SW 1271 (cell line): ENCODE data around the gene PIN1.
"Not testable (repeated sequence)": the region's sequence is repeated elsewhere in the genome, so short reads cannot be mapped to it uniquely, and the experiment has no call there.

ENCODE experiments used
- DNase-seq, 2 experiments: peaks; one replicate each; lab custom pipeline; 2025; lab: John Stamatoyannopoulos, UW

The PIN1 gene

DNA sequence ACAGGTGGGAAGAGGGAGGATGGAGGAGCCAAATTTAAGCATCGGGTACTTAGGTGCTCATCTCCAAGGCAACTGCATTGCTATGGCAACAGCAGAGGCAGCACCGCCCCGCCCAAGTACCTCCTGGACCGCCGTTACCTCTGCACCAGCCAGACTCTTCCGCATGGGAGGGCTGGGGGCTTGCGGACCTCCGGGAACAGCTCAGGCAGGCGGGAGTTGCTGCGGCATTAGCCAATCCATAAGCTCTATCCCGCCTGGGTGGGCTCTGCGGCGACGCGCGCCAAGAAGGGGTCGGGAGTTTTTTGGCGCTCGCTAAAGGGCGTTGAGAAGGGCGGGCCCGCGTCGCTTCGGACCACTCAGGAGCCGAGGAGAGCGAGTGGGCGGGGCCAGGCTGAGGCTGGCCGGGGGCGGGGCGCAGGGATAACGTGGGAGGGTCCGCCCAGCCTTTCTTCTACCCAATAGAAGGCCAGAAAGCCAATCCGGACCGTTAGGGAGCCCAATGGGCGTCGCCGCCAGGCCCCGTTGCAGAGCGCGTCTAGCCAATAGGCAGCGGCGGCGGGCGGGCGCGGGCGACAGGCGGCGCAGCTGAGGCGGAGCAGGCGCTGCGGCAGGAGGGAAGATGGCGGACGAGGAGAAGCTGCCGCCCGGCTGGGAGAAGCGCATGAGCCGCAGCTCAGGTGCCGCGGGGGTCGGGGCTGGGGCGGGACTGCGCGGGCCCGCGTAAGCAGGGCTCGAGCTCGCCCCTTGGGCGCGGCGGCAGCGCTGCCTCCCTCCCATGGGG, at the start of gene PIN1:
Gene PIN1, plus strand, starts transcription at position 593 of the 781 bp plus-strand sequence. Its CDS starts 27 bp downstream, at position 620.
- peak; percentile 90 to 98 for DNase-seq

DNA sequence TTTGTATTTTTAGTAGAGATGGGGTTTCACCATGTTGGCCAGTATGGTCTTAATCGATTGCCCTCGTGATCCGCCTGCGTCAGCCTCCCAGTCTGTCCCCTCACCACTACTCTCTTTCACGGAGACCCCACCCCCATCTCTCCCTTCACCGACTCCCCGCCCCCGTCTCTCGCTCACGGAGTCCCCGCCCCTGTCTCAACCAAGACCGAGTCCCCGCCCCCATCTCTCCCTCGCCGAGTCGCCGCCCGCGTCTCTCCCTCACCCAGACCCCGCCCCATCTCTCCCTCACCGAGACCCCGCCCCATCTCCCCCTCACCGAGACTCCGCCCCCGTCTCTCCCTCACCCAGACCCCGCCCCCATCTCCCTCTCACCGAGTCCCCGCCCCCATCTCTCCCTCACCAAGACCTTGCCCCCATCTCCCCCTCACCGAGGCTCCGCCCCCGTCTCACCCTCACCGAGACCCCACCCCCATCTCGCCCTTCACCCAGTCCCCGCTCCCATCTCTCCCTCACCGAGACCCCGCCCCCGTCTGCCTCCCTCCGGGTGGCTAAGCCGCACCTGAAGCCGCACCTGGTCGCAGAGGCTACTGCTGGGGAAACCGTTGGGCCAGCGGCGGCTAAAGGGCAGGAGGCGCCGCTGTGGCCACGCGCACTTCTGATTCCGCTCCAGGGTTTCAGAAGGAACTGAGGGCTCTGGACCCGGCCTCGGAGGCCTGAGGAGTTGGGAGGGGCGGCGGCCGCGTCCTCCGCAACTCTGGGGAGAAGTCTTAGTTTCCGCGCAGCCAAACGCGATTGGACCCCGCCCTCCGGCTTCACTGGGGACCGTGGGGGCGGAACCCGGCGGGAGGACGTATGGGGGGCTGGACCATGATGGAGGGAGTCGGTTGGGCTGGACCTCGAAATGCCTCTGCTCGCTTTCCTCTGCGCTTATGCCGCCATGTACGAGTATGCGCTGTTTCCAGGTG, 49.5 kb upstream of the PIN1 start:
- peak; percentile 76 to 91 for DNase-seq

DNA sequence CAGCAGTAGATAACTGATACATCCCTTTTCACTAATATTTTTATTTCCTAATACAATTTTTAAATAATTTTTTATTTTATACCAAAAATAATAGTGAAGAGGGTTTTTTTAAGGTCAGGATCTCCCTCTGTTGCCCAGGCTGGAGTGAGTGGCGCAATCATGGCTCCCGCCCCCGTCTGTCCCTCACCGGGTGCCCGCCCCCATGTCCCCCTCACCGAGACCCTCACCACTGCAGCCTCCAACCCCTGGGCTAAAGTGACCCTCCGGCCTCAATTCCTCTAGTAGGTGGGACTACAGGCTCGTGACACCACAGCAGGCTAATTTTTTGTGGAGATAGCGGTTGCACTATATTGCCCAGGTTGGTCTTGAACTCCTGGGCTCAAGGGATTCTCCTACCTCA, 48.8 kb upstream of the PIN1 start:
- no peak for DNase-seq

DNA sequence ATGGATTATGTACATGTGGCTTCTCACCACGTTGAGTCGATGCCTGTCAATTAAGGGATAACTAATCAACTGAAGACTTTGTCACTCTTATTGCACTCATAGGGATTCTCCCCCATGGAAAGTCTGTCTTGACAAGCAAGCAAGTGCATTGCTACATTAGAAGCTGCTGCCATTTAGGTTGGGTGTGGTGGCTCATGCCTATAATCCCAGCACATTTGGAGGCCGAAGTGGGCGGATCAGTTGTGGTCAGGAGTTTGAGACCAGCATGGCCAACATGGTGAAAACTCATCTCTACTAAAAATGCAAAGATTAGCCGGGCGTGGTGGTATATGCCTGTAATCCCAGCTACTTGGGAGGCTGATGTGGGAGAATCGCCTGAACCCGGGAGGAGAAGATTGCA, 48.3 kb upstream of the PIN1 start:
- DNase-seq: no peak

DNA sequence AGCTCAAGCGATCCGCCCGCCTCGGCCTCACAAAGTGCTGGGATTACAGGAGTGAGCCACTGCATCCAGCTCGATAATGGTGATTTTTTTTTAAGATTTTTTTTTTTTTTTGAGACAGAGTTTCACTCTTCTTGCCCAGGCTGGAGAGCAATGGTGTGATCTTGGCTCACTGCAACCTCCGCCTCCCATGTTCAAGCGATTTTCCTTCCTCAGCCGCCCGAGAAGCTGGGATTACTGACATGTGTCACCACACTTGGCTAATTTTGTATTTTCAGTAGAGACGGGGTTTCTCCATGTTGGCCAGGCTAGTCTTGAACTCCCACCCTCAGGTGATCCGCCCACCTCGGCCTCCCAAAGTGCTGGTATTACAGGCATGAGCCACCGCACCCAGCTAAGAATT, 46.5 kb upstream of the PIN1 start:
- DNase-seq: not testable (repeated sequence)

DNA sequence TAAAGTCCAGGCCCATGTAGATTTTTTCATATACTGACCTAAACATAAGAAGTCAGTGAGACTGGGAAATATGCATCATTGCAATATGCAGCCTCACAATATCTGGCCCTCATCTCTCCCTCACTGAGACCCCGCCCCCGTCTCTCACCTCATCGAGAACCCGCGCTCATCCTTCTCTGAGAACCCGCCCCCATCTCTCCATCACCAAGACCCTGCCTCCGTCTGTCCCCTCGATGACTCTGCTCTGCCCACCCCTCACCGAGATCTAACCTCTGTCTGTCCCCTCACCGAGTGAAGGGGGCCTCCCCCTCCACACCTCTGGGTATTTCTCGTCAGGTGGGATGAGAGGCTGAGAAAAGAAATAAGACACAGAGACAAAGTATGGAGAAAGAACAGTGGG, 46.1 kb upstream of the PIN1 start:
- DNase-seq: no peak

DNA sequence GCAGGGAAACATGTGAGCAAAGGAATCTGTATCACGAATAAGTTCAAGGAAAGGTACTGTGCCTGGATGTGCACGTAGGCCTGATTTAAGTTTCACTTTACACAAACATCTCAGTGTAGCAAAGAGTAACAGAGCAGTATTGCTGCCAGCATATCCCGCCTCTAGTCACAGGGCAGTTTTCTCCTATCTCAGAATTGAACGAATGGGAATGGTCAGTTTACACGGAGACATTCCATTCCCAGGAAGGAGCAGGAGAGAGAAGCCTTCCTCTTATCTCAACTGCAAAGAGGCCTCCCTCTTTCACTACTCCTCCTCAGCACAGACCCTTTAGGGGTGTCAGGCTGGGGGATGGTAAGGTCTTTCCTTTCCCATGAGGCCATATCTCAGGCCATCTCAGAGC, 45.5 kb upstream of the PIN1 start:
- DNase-seq: not testable (repeated sequence)

DNA sequence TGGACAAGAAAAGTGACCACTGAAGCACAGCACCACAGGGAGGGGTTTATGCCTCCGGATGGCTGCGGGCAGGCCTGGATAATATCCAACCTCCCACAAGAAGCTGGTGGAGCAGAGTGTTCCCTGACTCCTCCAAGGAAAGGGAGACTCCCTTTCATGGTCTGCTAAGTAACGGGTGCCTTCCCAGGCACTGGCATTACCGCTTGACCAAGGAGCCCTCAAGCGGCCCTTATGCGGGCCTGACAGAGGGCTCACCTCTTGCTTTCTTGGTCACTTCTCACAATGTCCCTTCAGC, 44.1 kb upstream of the PIN1 start:
- DNase-seq: not testable (repeated sequence)

DNA sequence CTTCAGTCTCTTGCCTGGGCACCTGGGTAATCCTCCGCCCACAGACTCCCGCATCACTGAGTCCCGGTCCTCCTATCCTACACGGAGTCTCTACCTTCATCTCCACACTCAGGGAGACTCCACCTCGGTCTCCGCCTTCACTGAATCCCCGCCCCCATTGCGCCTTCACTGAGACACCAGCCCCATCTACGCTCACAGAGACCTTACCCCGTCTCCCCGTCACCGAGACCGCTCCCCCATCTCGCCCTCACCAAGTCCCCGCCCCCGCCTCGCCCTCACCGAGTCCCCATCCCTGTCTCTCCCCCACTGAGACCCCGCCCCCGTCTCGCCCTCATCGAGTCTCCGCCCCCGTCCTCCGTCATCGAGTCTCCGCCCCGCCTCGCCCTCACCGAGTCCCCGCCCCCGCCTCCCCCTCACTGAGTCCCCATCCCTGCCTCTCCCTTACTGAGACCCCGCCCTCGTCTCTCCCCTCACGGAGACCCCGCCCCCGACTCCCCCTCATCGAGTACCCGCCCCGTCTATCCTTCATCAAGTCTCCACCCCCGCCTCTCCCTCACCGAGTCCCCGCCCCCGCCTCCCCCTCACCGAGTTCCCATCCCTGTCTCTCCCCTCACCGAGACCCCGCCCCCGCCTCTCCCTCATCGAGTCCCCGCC, 43.4 kb upstream of the PIN1 start:
- peak; percentile 45 to 89 for DNase-seq

DNA sequence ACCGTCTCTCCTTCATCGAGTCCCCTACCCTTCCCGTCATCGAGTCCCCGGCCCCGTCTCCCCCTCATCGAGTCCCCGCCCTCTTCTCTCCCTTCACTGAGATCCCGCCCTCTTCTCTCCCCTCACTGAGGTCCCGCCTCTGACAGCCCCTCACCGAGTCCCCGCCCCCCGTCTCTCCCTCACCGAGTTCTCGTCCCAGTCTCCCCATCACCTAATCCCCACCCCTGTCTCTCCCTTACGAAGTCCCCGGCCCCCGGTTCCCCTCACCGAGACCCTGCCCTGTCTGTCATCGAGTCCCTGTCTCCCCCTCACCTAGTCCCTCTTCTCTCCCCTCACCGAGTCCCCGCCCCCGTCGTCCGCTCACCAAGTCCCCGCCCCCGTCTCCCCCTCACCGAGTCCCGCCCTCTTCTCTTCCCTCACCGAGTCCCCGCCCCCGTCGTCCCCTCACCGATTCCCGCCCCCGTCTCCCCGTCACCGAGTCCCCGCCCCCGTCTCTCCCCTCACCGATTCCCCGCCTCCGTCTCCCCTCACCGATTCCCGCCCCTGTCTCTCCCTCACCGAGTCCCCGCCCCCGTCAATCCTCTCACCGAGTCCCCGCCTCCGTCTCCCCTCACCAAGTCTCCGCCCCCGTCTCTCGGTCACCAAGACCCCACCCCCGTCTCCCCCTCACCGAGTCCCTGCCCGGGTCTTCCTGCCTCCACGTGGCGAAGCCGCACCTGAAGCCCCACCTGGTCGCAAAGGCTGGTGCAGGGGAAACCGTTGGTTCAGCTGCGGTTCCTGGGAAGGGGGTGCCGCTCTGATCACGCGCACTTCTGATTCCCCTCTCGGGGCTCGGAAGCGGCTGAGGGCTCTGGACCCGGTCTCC, 42.7 kb upstream of the PIN1 start:
- peak; percentile 45 to 84 for DNase-seq

DNA sequence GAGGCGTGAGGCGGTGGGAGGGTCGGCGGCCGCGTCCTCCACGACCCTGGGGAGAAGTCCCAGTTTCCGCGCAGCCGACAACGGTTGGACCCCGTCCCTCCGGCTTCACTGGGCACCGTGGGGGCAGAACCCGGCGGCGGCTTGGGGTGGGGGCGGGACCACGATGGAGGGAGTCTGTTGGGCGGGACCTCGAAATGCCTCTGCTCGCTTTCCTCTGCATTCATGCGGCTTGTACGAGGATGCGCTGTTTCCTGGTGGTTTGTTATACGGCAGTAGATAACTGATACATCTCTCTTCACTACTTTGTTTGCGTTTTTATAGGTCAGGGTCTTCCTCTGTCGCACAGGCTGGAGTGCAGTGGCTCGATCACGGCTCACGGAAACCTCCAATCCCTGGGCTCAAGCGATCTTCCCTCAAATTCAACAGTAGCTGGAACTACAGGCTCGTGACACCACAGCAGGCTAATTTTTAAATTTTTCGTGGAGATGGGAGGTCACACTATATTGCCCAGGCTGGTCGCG, 42.0 kb upstream of the PIN1 start:
- no peak for DNase-seq

DNA sequence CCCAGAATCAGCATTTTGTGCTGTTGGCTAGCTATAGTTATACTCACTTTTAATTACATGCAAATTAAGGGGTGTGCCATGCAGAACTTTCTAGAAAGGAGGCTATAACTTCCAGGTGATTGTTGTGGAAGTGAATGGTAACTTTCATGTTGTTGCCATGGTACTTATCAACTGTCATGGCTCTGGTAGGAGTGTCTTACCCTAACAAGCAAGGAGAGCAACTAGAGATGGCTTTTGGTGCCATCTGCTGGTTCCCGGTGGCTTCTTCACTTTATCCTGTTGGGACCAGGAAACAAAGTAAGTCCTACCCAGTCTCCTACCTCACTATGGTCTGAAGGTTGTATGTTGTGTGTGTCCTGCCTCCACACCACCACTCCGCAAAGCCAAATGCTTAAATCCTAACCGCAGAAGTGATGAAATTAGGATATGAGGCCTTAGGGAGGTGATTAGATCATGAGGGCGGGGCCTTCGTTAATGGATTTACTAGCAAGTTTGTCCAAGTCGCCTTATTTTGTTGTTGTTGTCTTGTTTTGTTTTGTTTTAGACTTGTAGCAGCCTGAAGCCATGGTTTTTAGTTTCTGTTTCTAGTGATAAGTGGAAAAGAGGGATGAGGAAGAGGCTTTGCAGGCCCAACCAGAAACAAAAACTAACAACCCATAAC, 38.9 kb upstream of the PIN1 start:
- peak; percentile 77 to 93 for DNase-seq

DNA sequence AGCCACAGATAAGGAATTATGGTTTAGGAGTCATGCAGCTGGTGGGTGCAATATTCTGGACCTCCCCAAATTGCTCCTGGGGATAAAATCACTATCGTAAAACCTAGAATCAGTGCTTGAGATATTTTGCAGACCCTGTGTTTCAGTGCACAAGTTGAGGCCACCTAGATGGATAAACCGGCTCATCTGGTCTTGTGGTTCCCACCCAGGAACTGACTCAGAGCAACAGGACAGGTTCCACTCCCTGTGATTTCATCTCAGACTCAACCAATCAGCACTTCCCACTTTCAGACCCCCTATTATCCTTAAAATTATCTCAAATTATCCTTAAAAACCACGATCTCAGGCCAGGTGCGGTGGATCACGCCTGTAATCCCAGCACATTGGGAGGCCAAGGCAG, 37.2 kb upstream of the PIN1 start:
- DNase-seq: no peak

DNA sequence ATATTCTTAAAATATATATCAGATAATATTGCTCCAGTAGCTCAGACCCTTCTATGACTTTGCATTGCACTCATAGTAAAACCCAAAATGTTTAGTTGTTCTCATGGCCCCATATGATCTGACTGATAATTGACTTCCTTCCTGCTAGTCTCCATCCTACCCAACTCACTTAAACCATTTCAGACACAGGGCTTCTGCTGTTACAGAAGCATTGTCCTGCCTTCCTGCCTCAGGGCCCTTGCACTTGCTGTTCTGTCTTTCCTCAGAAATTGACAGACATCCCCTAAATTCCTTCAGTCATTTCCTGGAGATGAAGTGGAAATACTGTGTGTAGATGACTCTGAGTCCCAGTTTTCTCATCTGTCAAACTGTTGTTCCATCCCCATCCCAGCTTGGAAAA, 36.0 kb upstream of the PIN1 start:
- no peak for DNase-seq

DNA sequence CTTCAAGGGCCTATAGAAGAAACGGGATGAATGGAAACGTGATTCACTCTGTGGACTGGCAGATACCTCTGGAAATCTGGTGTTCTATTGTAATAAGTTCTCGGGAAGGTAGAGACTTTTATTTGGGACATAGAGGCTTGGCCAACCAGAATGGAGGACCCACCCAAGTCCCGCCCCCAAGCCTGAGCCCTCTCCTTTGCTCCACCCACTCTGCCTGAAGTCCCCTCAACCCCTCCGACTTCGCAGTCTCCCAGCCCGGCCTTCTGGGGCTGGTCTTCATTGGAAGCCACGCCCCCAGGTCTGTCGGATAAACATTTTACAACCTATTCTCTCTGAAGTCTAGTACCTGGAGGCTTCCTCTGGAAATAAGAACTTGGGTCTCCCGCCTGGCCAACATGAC, 33.1 kb upstream of the PIN1 start:
- DNase-seq: no peak

DNA sequence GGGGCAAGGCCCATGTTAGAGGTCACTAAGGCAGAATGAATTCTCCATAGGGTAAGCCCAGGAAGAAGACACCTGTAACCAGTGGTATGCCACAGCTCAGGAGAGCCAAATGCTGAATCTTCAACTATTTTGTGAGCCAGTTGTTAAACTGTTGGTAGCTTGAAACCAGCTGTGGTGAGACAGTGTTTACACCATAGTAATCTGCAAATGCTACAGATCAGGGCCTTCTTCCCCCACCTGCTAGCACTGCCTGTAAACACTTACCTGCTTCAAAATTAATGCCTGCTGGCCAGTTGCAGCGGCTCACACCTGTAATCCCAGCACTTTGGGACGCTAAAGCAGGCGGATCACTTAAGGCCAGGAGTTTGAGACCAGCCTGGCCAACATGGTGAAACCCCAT, 28.3 kb upstream of the PIN1 start:
- DNase-seq: no peak

DNA sequence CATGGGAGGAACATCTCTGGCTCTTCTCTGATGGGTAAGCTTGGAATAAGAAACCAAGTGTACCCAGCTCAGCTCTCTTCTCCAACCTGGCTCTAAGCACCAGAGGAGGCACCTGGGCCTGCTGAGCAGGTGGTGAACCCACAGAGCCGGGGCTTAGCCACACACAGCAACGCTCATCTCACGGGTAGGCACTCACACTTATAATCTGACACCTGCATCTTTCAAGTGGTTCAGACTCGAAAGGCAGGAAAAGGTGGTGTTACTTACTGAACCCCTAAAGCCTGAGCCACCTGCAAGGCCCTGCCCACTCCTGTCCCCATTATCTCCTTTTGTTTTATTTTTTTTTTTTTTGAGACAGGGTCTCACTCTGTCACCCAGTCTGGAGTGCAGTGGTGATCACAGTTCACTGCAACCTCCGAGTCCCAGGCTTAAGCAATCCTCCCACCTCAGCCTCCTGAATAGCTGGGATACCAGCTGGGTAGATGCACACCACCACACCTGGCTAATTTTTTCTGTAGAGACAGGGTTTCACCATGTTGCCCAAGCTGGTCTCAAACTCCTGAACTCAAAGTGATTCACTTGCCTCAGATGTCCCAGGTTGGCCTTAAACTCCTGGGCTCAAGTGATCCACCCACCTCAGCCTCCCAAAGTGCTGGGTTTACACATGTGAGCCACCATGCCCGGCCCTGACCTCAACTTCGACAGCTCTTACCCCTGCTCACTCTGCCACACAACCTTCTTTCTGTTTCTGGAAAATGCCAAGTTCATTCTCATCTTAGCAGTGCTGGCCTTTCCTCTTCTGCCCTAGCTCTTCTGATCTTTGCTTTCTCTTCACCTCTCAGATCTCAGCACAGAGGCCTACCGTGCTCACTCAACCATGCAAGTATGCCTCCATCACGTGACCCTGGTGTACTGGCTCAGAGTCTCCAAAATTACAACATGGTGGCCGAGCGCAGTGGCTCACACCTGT, 26.0 kb upstream of the PIN1 start:
- no peak for DNase-seq

DNA sequence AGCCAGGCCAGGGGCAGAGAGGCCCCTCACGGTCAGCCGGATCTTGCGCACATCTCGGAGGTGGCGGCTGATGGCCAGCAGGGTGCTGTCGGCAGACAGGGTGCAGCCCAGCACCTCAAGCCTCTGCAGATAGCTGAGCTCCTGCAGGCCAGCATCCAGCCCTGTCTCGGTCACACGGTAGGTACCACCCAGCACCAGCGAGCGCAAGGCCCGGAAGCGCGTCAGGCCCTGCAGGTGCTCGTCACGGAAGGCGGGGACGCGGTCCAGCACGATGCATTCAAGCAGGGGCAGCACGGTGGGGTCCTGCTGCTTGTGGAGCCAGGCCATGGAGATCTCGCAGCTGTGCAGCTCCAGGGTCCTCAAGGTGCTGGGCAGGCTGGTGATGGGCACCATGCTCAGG, 24.0 kb upstream of the PIN1 start:
- DNase-seq: no peak

DNA sequence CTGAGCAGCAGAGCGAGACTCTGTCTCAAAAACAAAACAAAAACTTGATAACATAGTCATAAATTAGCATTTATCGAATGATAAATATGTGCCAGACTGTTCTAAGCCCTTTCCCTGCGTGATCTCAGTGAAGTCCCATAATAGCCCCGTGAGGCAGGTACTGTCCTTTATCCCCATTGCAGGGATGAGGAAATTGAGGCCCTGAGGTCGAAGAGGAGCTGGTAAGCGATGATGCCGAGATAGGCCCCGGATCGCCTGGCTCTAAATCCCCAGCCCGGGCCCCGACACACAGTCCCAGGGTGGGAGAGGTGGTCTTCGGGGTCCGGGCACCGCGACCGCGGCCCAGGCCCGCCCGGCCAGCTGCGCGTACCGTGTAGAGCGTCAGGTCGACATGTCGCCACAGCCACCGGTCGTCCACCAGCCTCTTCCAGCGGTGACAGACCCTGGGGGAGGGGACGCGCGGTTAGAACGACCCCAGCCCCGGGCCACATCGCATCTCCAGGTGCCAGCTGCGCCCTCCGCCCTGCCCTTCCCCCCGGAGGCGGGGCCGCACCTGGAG, 16.9 kb upstream of the PIN1 start:
- no peak for DNase-seq
